Stomach (tissue), 9 donors: Measurements from ENCODE around the gene FBXW8. TPM values are rescaled to one million over a fixed set of nuclear protein-coding genes. Genes with fewer than 3 reads are reported as not detected.

Experiments
- DNase-seq, 2 donors: peaks; one replicate each; pipeline versions ENCODE4 v3.0.0 to v3.0.0-alpha.2; 2013 to 2019
- H3K27ac ChIP-seq, 5 donors: fragments of 200-600 bp in 4 of 5; sonication (generic) in 4 of 5; one replicate each; pipeline ENCODE4 v1.5.1; 2013 to 2019; ENCODE audit warnings: mild to moderate bottlenecking in 1 of 5, moderate library complexity in 1 of 5
- H3K27me3 ChIP-seq, 3 donors: fragments of 200-600 bp; sonication (generic); one replicate each; pipeline ENCODE4 v1.5.1; 2017 to 2019; ENCODE audit warnings: mixed run types in 1 of 3
- H3K36me3 ChIP-seq, 4 donors: fragments of 200-600 bp; sonication (generic); 1 replicate in 3 of 4; 2 replicates in 1 of 4; pipeline ENCODE4 v1.5.1; 2016 to 2019
- H3K4me1 ChIP-seq, 4 donors: fragments of 200-600 bp; sonication (generic); one replicate each; pipeline ENCODE4 v1.5.1; 2016 to 2019
- H3K4me3 ChIP-seq, 4 donors: fragments of 200-600 bp; sonication (generic) in 3 of 4; one replicate each; pipeline ENCODE4 v1.5.1; 2016 to 2019; ENCODE audit warnings: mild to moderate bottlenecking in 1 of 4
- H3K9me3 ChIP-seq, 4 donors: fragments of 200-600 bp; sonication (generic); one replicate each; pipeline ENCODE4 v1.5.1; 2016 to 2019
- EP300 ChIP-seq: sonication (generic); formaldehyde crosslinking; IDR thresholded peaks from one replicate; pipeline ENCODE4 v1.6.1; 2017; ENCODE audit warnings: antibody characterized with exemption
- POLR2A ChIP-seq, 4 donors: fragments of 450-650 bp; IDR thresholded peaks; one replicate each; pipeline ENCODE4 v1.6.1; 2016; ENCODE audit warnings: antibody characterized with exemption in 4 of 4, control low read depth in 2 of 4, mild to moderate bottlenecking in 1 of 4, moderate library complexity in 1 of 4
- POLR2AphosphoS5 ChIP-seq, 3 donors: sonication (generic); formaldehyde crosslinking; IDR thresholded peaks; one replicate each; pipeline ENCODE4 v1.6.1; 2016; ENCODE audit warnings: antibody characterized with exemption in 3 of 3
- WGBS, 5 donors: extraction: QIAGEN DNeasy Blood & Tissue Kit in 3 of 5; methylation state at CpG; one replicate each; pipeline versions ENCODE4 v1.1.5 to v1.1.7; 2013 to 2018; 5-methylcytosine and 5-hydroxymethylcytosine counted together
- intact Hi-C: fragments of 100-400 bp; cut with DNase I; formaldehyde crosslinking; loops from one replicate; pipeline ENCODE4 v1.15.1; 2023; ENCODE audit warnings: low total_unique reads
- polyA plus RNA-seq, 3 donors: library from polyadenylated mRNA; stranded (reverse); fragments of 200-250 nt; gene quantifications; one replicate each; pipeline ENCODE4 v1.2.3, GENCODE V29; 2013
- total RNA-seq, 5 donors: library from RNA; depleted of rRNA; stranded (reverse); fragments of >200 nt; gene quantifications; one replicate each; pipeline versions ENCODE4 v1.1.0 to v1.2.3, GENCODE V29; 2014 to 2016
- TF ChIP-seq, protein P1 (sequence below), 7 experiments: fragments of 450-650 bp in 4 of 7; fragments of 200-600 bp in 3 of 7; sonication (generic) in 3 of 7; IDR thresholded peaks; one replicate each; pipeline ENCODE4 v1.5.1; 2016 to 2019; ENCODE audit warnings: antibody characterized with exemption in 7 of 7, control low read depth in 2 of 7, mild to moderate bottlenecking in 1 of 7
- donor health status: healthy with polysubstance abuse.
- donor health status: Bipolar disorder and iron deficiency.
- donor health status: healthy.

The FBXW8 gene
- total and polyA plus RNA-seq, 8 donors: 3.2 to 28.7 (median 6.7) TPM

DNA sequence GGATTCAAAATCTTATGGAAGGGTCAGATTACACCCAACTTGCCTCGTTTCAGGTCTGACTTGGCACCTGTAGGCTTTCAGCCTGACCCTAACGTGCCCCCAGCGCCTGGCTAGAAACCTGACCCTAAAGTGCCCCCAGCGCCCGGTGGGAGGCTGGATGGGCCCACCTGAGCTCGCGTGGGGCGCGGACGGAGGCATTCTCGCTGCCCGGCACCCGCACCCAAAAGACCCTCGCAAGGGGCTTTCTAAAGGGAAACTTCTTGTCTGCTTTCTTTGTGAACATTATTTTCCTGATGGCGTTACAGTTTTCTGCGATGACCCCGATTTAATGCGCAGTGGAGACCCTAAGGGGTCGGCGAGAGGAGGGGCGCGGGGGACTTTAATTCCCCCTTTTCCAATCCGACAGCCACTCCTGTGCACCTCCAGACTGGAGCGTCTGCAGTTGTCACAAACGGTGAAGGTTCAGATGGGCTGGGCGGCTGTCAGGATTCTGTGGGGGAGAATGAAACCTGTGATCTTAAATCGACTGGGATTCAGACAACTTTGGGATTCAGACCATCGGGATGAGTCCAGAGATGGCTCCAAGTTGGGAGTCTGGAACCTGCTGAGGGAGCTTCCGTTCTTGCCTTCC, 28.8 kb upstream of the FBXW8 start:
- Histone ChIP-seq H3K27me3 (peaks cover 33 to 84% (median 67%) of the 10 kb centered on the region in 3 donors), H3K9me3 (no peaks in the 10 kb centered on the region), H3K4me1 (peaks cover 39 to 46% (median 43%) of the 10 kb centered on the region in 4 donors), H3K27ac (no peak overlapping the region), H3K36me3 (no peaks in the 10 kb centered on the region), H3K4me3 (peak overlapping the region; percentile 36 to 57 (median 44))
- TF ChIP-seq, protein P1, sequence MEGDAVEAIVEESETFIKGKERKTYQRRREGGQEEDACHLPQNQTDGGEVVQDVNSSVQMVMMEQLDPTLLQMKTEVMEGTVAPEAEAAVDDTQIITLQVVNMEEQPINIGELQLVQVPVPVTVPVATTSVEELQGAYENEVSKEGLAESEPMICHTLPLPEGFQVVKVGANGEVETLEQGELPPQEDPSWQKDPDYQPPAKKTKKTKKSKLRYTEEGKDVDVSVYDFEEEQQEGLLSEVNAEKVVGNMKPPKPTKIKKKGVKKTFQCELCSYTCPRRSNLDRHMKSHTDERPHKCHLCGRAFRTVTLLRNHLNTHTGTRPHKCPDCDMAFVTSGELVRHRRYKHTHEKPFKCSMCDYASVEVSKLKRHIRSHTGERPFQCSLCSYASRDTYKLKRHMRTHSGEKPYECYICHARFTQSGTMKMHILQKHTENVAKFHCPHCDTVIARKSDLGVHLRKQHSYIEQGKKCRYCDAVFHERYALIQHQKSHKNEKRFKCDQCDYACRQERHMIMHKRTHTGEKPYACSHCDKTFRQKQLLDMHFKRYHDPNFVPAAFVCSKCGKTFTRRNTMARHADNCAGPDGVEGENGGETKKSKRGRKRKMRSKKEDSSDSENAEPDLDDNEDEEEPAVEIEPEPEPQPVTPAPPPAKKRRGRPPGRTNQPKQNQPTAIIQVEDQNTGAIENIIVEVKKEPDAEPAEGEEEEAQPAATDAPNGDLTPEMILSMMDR (IDR thresholded peaks at IDR 0.05): no peak
- TF ChIP-seq POLR2A (IDR thresholded peaks at IDR 0.05): no peak
- no peak for TF ChIP-seq POLR2AphosphoS5 (IDR thresholded peaks at IDR 0.05)
- TF ChIP-seq EP300: no peak
- no peak for DNase-seq
- 4 to 8% (median 5%) methylated on average over 25 to 29 of the region's 29 CpGs for WGBS, 5 donors
- intact Hi-C loops: no loop called here

DNA sequence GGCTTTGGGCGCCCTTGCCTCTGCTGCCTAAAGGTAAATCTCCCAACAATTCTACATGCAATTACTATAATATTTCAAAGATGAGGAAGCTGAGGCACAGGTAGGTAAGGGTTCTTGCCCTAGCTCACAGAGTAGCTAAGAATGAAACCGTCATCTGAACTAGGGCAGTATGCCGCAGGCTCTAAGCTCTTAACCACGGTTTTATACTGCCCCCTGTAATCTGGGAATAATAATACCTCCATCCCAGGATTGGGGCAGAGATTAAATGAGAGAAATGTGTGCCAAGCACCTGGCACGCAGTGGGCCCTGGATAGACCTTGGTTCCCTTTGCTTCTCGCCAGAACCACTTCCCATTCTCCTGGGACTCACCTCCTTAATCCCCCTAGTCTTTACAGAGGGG, 28.0 kb upstream of the FBXW8 start:
- intact Hi-C loops: no loop called here
- Histone ChIP-seq H3K9me3 (no peaks in the 10 kb centered on the region), H3K4me1 (peaks cover 39 to 46% (median 43%) of the 10 kb centered on the region in 4 donors), H3K27me3 (peaks cover 33 to 76% (median 60%) of the 10 kb centered on the region in 3 donors), H3K27ac (no peak overlapping the region), H3K36me3 (no peaks in the 10 kb centered on the region), H3K4me3 (no peak overlapping the region)
- WGBS, 5 donors: 26 to 41% (median 29%) methylated on average over 6 of the region's 6 CpGs
- no peak for TF ChIP-seq POLR2AphosphoS5 (IDR thresholded peaks at IDR 0.05)
- TF ChIP-seq, protein P1 (IDR thresholded peaks at IDR 0.05): no peak
- TF ChIP-seq POLR2A (IDR thresholded peaks at IDR 0.05): no peak
- no peak for TF ChIP-seq EP300
- DNase-seq: peak in 1 of 2 donors; percentile 56

DNA sequence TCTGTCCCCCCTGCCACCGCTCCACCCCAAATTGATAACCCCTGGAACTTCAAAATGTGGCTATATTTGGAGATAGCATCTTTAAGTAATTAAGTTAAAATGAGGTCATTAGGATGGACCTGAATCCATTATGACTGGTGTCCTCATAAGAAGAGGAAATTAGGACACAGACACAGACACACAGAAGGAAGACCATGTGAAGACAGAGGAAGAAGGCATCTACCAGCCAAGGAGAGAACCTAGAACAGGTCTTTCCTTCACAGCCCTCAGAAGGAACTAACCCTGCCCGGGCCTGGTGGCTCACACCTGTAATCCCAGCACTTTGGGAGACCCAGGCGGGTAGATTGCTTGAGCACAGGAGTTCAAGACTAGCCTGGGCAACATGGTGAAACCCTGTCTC, 25.9 kb upstream of the FBXW8 start:
- no peak for DNase-seq
- no peaks in the 10 kb centered on the region for H3K9me3 ChIP-seq
- no peak overlapping the region for H3K27ac ChIP-seq
- TF ChIP-seq, protein P1 (IDR thresholded peaks at IDR 0.05): no peak
- 82 to 99% (median 89%) methylated on average over 3 of the region's 3 CpGs for WGBS, 5 donors
- no peaks in the 10 kb centered on the region for H3K36me3 ChIP-seq
- H3K4me1 ChIP-seq: peaks cover 22 to 28% (median 26%) of the 10 kb centered on the region in 4 donors
- H3K4me3 ChIP-seq: no peak overlapping the region
- H3K27me3 ChIP-seq: peaks cover 16 to 55% (median 39%) of the 10 kb centered on the region in 3 donors
- intact Hi-C loops: no loop called here

DNA sequence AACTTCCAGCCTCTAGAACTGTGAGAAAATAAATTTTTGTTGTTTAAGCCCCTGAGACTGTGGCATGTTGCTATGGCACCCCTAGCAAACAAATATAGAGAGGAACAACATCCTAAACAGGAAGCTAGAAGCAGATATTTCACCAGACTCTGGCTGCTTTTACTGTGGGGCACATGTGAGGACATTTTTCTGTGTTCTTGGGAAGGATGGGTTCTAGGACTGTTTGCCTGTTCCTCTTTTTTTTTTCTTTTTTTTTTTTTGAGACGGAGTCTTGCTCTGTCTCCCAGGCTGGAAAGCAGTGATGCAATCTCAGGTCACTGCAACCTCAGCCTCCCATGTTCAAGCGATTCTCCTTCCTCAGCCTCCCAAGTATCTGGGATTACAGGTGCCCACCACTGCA, 25.3 kb upstream of the FBXW8 start:
- intact Hi-C loops: no loop called here
- no peaks in the 10 kb centered on the region for H3K9me3 ChIP-seq
- H3K4me3 ChIP-seq: no peak overlapping the region
- peaks cover 16 to 22% (median 20%) of the 10 kb centered on the region in 4 donors for H3K4me1 ChIP-seq
- H3K36me3 ChIP-seq: no peaks in the 10 kb centered on the region
- peak in 1 of 2 donors; percentile 33 for DNase-seq
- no peak overlapping the region for H3K27ac ChIP-seq
- TF ChIP-seq POLR2AphosphoS5 (IDR thresholded peaks at IDR 0.05) (no peak), EP300 (no peak), POLR2A (IDR thresholded peaks at IDR 0.05) (no peak)
- TF ChIP-seq, protein P1 (IDR thresholded peaks at IDR 0.05): no peak
- H3K27me3 ChIP-seq: peaks cover 16 to 49% (median 32%) of the 10 kb centered on the region in 3 donors
- WGBS, 5 donors: 64 to 82% (median 80%) methylated on average over 2 of the region's 2 CpGs
